GM23248 (cell line): ENCODE results near the gene PTPRN2. TPM values are rescaled to one million over a fixed set of nuclear protein-coding genes. Genes with fewer than 3 reads are reported as not detected.

Experiments
- DNase-seq: peaks from one replicate; pipeline ENCODE4 v3.0.0-alpha.2; 2015
- H2AFZ ChIP-seq: fragments of 200-600 bp; sonication (generic); 2 replicates; pipeline ENCODE4 v1.6.1; 2016; ENCODE audit warnings: antibody characterized with exemption
- H3F3A ChIP-seq: fragments of 200-600 bp; sonication (generic); 2 replicates; pipeline ENCODE4 v1.6.1; 2016; ENCODE audit warnings: mild to moderate bottlenecking, antibody characterized with exemption, mixed run types; ENCODE audit not compliant: insufficient read depth
- H3K27ac ChIP-seq: fragments of 200-600 bp; sonication (generic); 2 replicates; pipeline ENCODE4 v1.5.1; 2016; ENCODE audit warnings: mild to moderate bottlenecking
- H3K27me3 ChIP-seq: fragments of 200-600 bp; sonication (generic); replicated peaks from 2 replicates; pipeline ENCODE4 v1.6.1; 2016; ENCODE audit warnings: mild to moderate bottlenecking; ENCODE audit not compliant: insufficient read depth
- H3K36me3 ChIP-seq: fragments of 200-600 bp; sonication (generic); 2 replicates; pipeline ENCODE4 v1.6.1; 2016; ENCODE audit warnings: low read depth, mild to moderate bottlenecking
- H3K4me1 ChIP-seq: fragments of 200-600 bp; sonication (generic); 2 replicates; pipeline ENCODE4 v1.6.1; 2016; ENCODE audit warnings: mild to moderate bottlenecking; ENCODE audit not compliant: insufficient read depth
- H3K4me2 ChIP-seq: fragments of 200-600 bp; sonication (generic); one replicate; pipeline ENCODE4 v1.6.1; 2016; ENCODE audit warnings: mild to moderate bottlenecking; ENCODE audit not compliant: unreplicated experiment
- H3K4me3 ChIP-seq: fragments of 200-600 bp; sonication (generic); 2 replicates; pipeline ENCODE4 v1.5.1; 2016; ENCODE audit warnings: mild to moderate bottlenecking
- H3K79me2 ChIP-seq: fragments of 200-600 bp; sonication (generic); 2 replicates; pipeline ENCODE4 v1.6.1; 2016; ENCODE audit warnings: mild to moderate bottlenecking; ENCODE audit not compliant: insufficient read depth
- H3K9ac ChIP-seq: fragments of 200-600 bp; sonication (generic); 2 replicates; pipeline ENCODE4 v1.6.1; 2016; ENCODE audit warnings: mild to moderate bottlenecking
- H3K9me2 ChIP-seq: fragments of 200-600 bp; sonication (generic); 2 replicates; pipeline ENCODE4 v1.6.1; 2016; ENCODE audit warnings: mixed run types, mild to moderate bottlenecking, moderate library complexity; ENCODE audit not compliant: insufficient read depth
- H3K9me3 ChIP-seq: fragments of 200-600 bp; sonication (generic); one replicate; pipeline ENCODE4 v1.6.1; 2017; ENCODE audit warnings: low read depth
- H4K20me1 ChIP-seq: fragments of 200-600 bp; sonication (generic); 2 replicates; pipeline ENCODE4 v1.6.0; 2016; ENCODE audit not compliant: insufficient read depth
- EZH2 ChIP-seq: fragments of 200-600 bp; sonication (generic); IDR thresholded peaks from 2 replicates; pipeline ENCODE4 v1.6.1; 2018; ENCODE audit warnings: antibody characterized with exemption, mild to moderate bottlenecking; ENCODE audit not compliant: insufficient read depth, poor library complexity, severe bottlenecking
- EZH2phosphoT487 ChIP-seq: fragments of 200-600 bp; sonication (generic); IDR thresholded peaks from 2 replicates; pipeline ENCODE4 v1.6.1; 2018; ENCODE audit warnings: antibody characterized with exemption, moderate library complexity, mild to moderate bottlenecking, low read depth; ENCODE audit not compliant: insufficient read depth
- WGBS, 2 experiments: methylation state at CpG; one replicate each; pipeline ENCODE4 v1.1.6; 2015 to 2017; ENCODE audit warnings: low lambda C conversion rate in 2 of 2, low coverage in 1 of 2; ENCODE audit errors: missing lambda C conversion rate in 2 of 2; 5-methylcytosine and 5-hydroxymethylcytosine counted together
- in situ Hi-C: fragments of 300-500 bp; cut with MboI; formaldehyde crosslinking; loops from 2 replicates; pipeline ENCODE4 v1.15.0; 2020
- polyA plus RNA-seq: library from polyadenylated mRNA; unstranded; fragments of >200 nt; fragmentation: Nextera tagmentation; extraction: Ambion mirVana; gene quantifications from 2 replicates; pipeline ENCODE4 v1.2.1, GENCODE V29; 2016
- total RNA-seq: library from RNA; depleted of rRNA; stranded (reverse); fragments of >200 nt; shearing (Covaris generic); gene quantifications from 2 replicates; pipeline ENCODE4 v1.2.3, GENCODE V29; 2014

Gene PTPRN2
- total and polyA plus RNA-seq, 2 experiments from 2014 or later = 0.13 TPM; not detected in 1

DNA sequence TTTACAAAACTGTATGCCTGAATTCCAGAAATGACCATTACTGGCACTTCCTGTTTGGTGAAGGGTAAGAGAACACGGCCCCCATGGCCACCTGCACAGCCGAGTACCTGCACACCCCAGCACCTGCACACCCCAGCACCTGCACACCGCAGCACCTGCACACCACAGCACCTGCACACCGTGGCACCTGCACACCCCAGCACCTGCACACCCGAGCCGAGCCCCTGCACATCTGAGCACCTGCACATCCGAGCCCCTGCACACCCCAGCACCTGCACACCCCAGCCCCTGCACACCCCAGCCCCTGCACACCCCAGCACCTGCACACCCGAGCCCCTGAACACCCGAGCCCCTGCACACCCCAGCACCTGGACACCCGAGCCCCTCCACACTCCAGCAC, 1007.3 kb downstream of the PTPRN2 start:
- no peaks in the 10 kb centered on the region for H3K9me3 ChIP-seq
- DNase-seq = no peak
- H3K36me3 ChIP-seq = no peaks in the 10 kb centered on the region
- no peak overlapping the region for H2AFZ ChIP-seq
- H3K27me3 ChIP-seq = no peaks in the 10 kb centered on the region; the same call in 1 of the 2 replicates
- no peaks in the 10 kb centered on the region for H4K20me1 ChIP-seq
- no peaks in the 10 kb centered on the region for H3K9me2 ChIP-seq
- no peak for TF ChIP-seq EZH2
- no peak for TF ChIP-seq EZH2phosphoT487
- H3K4me2 ChIP-seq = no peak overlapping the region
- in situ Hi-C loops = no loop called here
- no peak overlapping the region for H3K9ac ChIP-seq
- H3F3A ChIP-seq = no peaks in the 10 kb centered on the region
- H3K79me2 ChIP-seq = no peaks in the 10 kb centered on the region
- no peak overlapping the region for H3K27ac ChIP-seq
- no peaks in the 10 kb centered on the region for H3K4me1 ChIP-seq
- WGBS, 2 experiments = 18 to 24% methylated on average over 3 to 10 of the region's 10 CpGs
- no peak overlapping the region for H3K4me3 ChIP-seq

DNA sequence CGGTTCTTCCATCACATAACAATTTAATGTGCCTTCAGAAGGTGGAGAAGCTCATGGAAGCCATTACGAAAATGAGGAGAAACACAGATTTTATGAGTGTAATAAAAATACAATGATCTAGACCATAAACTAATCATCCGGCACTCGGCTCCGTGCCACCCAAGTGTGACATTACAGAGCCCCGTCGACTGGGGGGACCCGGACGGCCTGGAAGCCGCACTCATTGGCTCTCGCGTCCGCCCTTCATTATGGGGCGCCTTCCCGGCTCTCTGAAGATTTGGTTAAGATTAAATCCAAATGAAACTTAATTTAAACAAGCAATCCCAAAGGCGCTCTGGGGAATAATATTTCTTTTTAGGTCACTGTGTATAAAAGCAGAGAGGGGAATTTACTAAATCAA, 1008.2 kb downstream of the PTPRN2 start:
- no peak overlapping the region for H3K27ac ChIP-seq
- H3K9me2 ChIP-seq = no peaks in the 10 kb centered on the region
- TF ChIP-seq EZH2 = no peak
- no peak for TF ChIP-seq EZH2phosphoT487
- in situ Hi-C loops = no loop called here
- no peaks in the 10 kb centered on the region for H3K36me3 ChIP-seq
- H4K20me1 ChIP-seq = no peaks in the 10 kb centered on the region
- H3K4me2 ChIP-seq = no peak overlapping the region
- no peaks in the 10 kb centered on the region for H3K4me1 ChIP-seq
- H3K27me3 ChIP-seq = no peaks in the 10 kb centered on the region; the same call in 1 of the 2 replicates
- H3F3A ChIP-seq = no peaks in the 10 kb centered on the region
- H3K9ac ChIP-seq = no peak overlapping the region
- no peaks in the 10 kb centered on the region for H3K9me3 ChIP-seq
- H3K79me2 ChIP-seq = no peaks in the 10 kb centered on the region
- WGBS, 2 experiments = 4 to 8% methylated on average over 16 of the region's 16 CpGs
- H3K4me3 ChIP-seq = no peak overlapping the region
- H2AFZ ChIP-seq = no peak overlapping the region
- no peak for DNase-seq

DNA sequence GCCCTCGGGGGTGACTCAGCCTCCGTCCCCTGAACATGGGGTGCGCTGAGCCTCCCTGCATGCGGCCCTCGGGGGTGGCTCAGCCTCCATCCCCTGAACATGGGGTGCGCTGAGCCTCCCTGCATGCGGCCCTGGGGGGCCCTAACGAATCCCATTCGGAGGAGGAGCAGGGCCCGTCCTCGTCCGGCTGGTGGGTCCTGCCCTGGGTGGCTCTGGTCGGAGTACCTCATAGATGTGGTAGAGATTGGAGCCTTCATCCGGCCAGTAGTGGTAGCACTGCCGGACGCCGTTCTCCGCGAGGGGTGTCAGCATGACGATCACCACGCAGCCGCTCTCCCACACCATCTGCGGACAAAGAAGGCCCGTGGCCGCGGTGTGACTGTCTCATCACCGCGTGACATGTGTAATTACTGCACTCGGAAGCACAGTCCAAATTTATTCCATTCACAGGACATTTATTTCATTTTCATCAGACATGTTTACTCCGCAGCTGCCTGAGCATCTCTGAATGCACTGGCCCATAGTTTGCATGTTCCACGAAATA, 1009.8 kb downstream of the PTPRN2 start:
- TF ChIP-seq EZH2 (no peak), EZH2phosphoT487 (no peak)

DNA sequence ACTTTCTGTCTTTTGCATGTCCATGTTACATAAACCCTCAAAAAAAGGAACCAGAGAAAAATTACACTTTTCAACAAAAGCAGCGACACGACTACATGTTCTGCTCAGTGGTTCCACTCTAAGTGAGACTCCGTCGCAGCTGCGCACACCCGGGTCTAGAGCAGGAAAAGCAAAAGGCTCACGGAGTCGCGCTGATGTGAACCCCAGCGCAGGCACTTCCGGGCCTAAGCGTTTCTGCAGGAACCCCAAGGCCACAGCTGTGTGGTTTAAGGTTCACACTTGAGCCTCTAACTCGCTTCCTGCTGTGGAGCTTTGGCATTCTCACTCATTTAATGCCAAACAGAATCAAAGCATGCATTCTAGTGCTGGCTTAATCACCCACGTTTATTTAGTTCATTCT, 1010.6 kb downstream of the PTPRN2 start:
- no peak for TF ChIP-seq EZH2
- TF ChIP-seq EZH2phosphoT487 = no peak
- Histone ChIP-seq H3K4me2 (no peak overlapping the region), H3K9me3 (no peaks in the 10 kb centered on the region), H2AFZ (no peak overlapping the region), H3K9ac (no peak overlapping the region), H3K4me1 (no peaks in the 10 kb centered on the region), H3K9me2 (no peaks in the 10 kb centered on the region), H3F3A (no peaks in the 10 kb centered on the region), H4K20me1 (no peaks in the 10 kb centered on the region), H3K27ac (no peak overlapping the region), H3K27me3 (no peaks in the 10 kb centered on the region; the same call in 1 of the 2 replicates), H3K36me3 (no peaks in the 10 kb centered on the region), H3K4me3 (no peak overlapping the region), H3K79me2 (no peaks in the 10 kb centered on the region)
- in situ Hi-C loops = no loop called here
- DNase-seq = no peak
- 55% methylated on average over 14 of the region's 14 CpGs for WGBS, 2 experiments

More for the DNA sequence above, 1009.8 kb downstream of the PTPRN2 start:
- H3F3A ChIP-seq = no peaks in the 10 kb centered on the region
- no peaks in the 10 kb centered on the region for H3K9me2 ChIP-seq
- no peaks in the 10 kb centered on the region for H4K20me1 ChIP-seq
- no peak overlapping the region for H2AFZ ChIP-seq
- no peak overlapping the region for H3K4me3 ChIP-seq
- in situ Hi-C loops = no loop called here
- H3K4me1 ChIP-seq = no peaks in the 10 kb centered on the region
- H3K9ac ChIP-seq = no peak overlapping the region
- no peaks in the 10 kb centered on the region for H3K36me3 ChIP-seq
- H3K79me2 ChIP-seq = no peaks in the 10 kb centered on the region
- no peak overlapping the region for H3K4me2 ChIP-seq
- no peaks in the 10 kb centered on the region; the same call in 1 of the 2 replicates for H3K27me3 ChIP-seq
- DNase-seq = no peak
- no peak overlapping the region for H3K27ac ChIP-seq
- no peaks in the 10 kb centered on the region for H3K9me3 ChIP-seq
- 60 to 71% methylated on average over 25 to 31 of the region's 31 CpGs for WGBS, 2 experiments
